ENCODE data around the gene DNAI2.

- TF ChIP-seq CTCF (IDR thresholded peaks at IDR 0.05 in 4 of 5, conservative IDR thresholded peaks at IDR 0.05 in 1 of 5) (no peak), POLR2A (IDR thresholded peaks at IDR 0.05) (no peak)
Measured at GRCh38 chr17:74272731-74273201, 1.3 kb upstream of the DNAI2 start.
